ENCODE measurements around the gene IFITM5.
"Not testable (repeated sequence)": the region's sequence is repeated elsewhere in the genome, so short reads cannot be mapped to it uniquely, and the experiment has no call there.

Gene IFITM5

GRCh38 chr11:328516-329100, 29.3 kb upstream of the IFITM5 start:
- in situ Hi-C loops (cut with MboI; ENCODE audit: low sequenced_read_pairs): not testable (repeated sequence)

- in situ Hi-C loops (cut with MboI; ENCODE audit: low sequenced_read_pairs): no loop called here
Observed at GRCh38 chr11:328012-328411, 28.7 kb upstream of the IFITM5 start.

DNA sequence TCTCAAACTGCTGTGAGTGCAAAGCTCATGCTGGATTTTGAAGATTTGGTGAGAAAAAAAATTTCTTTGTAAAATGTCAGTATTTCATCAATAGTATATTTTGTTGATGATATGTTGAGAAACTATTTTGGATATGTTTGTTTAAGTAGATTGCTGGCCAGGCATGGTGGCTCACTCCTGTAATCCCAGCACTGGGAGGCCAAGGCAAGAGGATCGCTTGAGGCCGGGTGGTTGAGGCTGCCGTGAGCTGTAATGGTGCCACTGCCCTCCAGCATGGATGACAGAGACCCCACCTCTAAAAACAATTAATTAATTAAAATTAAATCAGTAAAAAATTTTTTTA, 28.2 kb upstream of the IFITM5 start:
- in situ Hi-C loops (cut with MboI; ENCODE audit: low sequenced_read_pairs): no loop called here

DNA sequence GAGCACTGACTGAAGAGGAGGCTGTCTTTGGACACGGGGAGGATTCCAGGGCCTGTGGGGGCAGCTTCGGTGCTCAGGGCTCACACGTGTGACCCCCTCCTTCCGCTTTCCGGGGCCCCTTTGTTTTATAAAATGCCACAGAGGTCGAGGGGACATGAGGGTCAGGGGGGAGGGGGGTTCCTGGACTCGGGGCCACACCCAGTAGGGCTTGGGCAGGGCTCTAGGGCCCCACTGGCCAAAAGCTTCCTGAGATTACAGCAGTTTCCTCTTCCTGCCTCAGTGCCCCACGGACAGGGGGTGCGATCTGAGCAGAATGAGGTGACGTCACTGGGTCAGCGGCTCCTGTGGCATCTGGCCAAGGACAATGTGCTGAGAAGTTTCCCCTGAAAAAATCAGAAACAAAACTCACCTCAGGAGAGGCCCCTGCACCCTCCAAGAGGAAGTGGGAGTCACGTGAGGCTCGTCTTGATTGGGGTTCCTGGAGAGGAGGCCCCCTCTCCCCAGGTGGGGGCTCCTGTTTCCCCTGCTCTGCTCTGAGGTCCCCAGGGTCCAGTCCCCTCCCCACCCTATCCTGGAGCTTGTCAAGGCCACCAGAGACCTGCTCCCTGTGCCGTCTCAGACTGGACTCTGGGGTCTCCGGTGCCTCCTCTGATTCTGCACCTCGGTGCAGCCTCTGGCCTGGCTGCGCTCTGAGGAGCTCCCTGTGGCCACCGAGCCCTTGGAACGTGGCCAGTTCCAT, 27.7 kb upstream of the IFITM5 start:
- in situ Hi-C loops (cut with MboI; ENCODE audit: low sequenced_read_pairs): no loop called here

GRCh38 chr11:326592-326841, 27.2 kb upstream of the IFITM5 start:
- in situ Hi-C loops (cut with MboI; ENCODE audit: low sequenced_read_pairs): no loop called here

DNA sequence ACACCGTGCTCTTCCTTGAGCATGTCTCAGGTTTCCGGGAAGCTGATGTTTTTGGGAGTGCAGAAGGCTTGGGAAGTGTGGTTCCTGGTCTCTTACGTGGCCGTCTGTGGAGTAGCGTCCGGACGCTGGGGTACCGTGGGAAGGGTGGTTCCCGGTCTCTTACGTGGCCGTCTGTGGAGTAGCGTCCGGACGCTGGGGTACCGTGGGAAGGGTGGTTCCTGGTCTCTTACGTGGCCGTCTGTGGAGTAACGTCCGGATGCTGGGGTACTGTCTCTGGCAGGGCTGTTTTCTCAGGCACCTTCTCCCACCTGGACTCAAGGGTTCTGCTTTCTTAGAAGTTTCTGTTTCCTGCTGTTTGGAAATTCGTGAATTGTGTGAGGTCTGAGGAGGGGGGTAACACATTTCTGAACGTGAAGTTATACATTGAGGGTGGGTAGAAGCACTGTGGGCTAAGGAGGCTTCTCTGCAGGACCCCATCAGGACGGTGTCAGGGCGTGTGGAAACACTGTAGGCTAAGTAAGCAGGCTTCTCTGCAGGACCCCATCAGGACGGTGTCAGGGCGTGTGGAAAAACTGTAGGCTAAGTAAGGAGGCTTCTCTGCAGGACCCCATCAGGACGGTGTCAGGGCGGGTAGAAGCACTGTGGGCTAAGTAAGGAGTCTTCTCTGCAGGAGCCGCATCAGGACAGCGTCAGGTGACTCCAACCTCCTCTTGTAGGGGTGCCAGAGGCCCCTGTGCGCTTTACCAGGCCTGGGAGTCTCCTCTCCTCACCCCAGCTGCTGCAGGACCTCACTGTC, 26.7 kb upstream of the IFITM5 start:
- in situ Hi-C loops (cut with MboI; ENCODE audit: low sequenced_read_pairs): no loop called here

DNA sequence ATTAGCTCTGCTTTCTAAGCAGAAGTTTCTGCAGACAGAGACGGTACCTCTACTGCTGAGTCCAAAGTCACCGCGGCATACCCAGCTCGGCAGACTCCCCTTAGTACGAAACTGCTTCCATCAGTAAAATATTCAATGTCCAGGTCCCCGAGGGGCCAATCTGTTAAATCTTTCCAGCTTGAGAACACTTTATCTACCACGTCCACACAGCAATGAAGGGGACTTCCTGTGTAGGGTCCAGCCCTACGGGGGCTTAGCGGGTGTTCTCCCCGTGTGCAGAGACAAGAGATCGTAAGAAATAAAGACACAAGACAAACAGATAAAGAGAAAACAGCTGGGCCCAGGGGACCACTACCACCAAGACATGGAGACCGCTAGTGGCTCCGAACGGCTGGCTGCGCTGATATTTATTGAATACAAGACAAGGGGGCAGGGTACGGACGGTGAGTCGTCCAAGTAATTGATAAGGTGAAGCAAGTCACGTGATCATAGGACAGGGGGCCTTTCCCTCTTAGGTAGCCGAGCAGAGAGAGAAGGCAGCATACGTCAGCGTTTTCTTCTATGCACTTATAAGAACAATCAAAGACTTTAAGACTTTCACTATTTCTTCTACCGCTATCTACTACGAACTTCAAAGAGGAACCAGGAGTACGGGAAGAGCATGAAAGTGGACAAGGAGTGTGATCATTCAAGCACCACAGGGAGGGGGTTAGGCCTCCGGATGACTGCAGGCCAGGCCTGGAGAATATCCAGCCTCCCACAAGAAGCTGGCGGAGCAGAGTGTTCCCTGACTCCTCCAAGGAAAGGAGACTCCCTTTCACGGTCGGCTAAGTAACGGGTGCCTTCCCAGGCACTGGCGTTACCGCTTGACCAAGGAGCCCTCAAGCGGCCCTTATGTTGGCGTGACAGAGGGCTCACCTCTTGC, 25.5 kb upstream of the IFITM5 start:
- in situ Hi-C loops (cut with MboI; ENCODE audit: low sequenced_read_pairs): not testable (repeated sequence)

- in situ Hi-C loops (cut with MboI; ENCODE audit: low sequenced_read_pairs): no loop called here
Observed at GRCh38 chr11:324156-324555, 24.8 kb upstream of the IFITM5 start.

- in situ Hi-C loops (cut with MboI; ENCODE audit: low sequenced_read_pairs): not testable (repeated sequence)
Observed at GRCh38 chr11:319888-320273, 20.6 kb upstream of the IFITM5 start.

DNA sequence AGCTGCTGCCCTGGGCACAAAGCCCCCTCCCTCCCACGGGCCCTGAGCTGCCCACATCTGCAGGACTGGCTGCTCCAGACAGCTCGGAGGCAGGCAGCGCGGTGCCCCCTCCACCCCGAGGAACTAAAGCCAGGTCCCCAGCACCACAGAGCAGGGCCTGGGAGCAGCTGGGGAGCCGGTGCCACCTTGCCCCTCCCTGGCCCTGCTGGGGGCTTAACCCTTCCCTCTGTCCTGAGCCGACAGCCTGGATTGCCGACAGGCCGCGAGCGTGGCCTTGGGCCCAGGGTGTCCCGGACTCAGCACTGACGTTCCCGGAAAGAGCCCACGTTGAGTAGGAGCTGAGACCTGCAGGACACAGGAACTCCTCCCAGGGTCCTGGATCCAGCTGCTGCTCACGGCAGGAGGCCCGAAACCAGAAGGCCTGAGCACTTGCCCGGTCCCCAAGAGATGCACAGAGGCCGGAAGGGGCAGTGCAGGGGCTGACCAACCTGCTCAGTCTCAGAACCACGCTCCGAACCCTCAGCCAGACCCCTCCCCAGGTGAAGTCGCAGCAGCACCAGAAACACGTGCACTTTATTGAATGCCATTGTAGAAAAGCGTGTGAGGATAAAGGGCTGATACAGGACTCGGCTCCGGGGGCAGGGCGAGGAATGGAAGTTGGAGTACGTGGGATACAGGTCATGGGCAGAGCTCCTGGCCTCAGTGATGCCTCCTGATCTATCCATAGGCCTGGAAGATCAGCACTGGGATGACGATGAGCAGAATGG, 20.0 kb upstream of the IFITM5 start:
- in situ Hi-C loops (cut with MboI; ENCODE audit: low sequenced_read_pairs): not testable (repeated sequence)

GRCh38 chr11:318405-319120, 19.2 kb upstream of the IFITM5 start:
- in situ Hi-C loops (cut with MboI; ENCODE audit: low sequenced_read_pairs): not testable (repeated sequence)

DNA sequence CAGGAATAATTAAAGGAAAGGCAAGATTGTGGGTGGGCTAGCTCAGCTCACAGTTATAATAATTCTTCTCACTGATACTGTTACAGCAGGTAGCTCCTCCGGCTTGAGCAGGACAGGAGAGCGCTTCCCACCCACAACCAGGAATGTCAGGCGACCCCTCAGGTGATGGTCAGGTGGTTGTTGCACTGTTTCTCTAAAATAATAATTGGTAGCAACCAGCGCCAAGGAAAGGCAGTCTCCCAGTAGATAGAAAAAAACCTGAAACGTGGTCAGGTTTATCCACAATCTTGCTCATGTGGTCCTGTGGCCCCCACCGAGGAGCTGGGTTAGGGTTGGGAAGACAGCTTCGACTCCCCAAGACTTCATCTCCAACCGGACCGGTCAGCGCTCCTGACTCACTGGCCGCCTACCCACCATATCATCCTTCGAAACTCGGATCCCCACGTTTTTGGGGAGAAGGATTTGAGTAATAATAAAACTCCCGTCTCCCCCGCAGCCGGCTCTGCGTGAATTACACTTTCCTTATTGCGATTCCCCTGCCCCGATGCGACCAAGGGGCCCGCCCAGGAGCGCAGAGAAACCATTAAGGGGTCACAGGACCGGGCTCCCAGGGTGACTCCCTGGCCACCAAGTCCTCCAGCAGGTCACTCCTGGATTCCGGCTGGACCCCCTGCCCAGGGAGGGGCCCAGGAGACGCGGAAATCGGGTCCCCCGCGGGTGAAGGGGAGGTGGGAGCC, 18.5 kb upstream of the IFITM5 start:
- in situ Hi-C loops (cut with MboI; ENCODE audit: low sequenced_read_pairs): not testable (repeated sequence)

- in situ Hi-C loops (cut with MboI; ENCODE audit: low sequenced_read_pairs): no loop called here
Observed at GRCh38 chr11:316891-317301, 17.6 kb upstream of the IFITM5 start.

DNA sequence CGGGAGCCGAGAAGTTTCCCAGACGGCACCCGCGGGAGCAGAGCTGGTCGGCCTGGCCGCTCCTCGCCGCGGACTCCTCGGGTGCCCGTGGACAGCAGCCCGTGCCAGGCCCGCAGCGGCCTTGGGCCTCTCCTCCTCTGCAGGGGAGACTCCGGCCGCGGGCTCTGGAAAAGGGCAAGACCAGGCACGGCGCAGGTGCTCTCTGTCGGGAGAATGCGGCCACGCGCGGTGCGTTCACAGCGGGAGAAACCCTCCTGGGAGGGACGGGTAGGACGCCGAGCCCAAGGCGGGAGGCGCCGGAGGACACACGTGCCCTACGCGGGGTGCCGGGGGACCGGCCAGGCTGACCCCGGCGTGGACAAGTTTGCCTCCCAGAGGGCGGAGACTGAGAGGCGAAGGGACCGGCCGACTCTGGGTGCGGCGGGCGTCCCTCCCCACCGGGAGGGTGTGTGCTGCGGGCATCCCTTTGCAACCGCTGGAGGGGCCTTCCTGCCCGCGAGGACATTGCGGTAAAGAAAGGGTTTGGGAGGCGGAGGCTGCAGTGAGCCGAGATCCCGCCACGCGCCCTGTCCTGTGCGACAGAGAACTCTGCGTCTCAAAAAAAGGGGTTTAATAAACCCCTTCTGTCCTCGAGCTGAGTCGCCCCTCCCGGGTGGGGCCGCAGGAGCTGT, 16.8 kb upstream of the IFITM5 start:
- in situ Hi-C loops (cut with MboI; ENCODE audit: low sequenced_read_pairs): no loop called here

GRCh38 chr11:315516-315994, 16.2 kb upstream of the IFITM5 start:
- in situ Hi-C loops (cut with MboI; ENCODE audit: low sequenced_read_pairs): no loop called here

GRCh38 chr11:315051-315481, 15.7 kb upstream of the IFITM5 start:
- in situ Hi-C loops (cut with MboI; ENCODE audit: low sequenced_read_pairs): no loop called here

GRCh38 chr11:314554-314875, 15.2 kb upstream of the IFITM5 start:
- in situ Hi-C loops (cut with MboI; ENCODE audit: low sequenced_read_pairs): not testable (repeated sequence)

DNA sequence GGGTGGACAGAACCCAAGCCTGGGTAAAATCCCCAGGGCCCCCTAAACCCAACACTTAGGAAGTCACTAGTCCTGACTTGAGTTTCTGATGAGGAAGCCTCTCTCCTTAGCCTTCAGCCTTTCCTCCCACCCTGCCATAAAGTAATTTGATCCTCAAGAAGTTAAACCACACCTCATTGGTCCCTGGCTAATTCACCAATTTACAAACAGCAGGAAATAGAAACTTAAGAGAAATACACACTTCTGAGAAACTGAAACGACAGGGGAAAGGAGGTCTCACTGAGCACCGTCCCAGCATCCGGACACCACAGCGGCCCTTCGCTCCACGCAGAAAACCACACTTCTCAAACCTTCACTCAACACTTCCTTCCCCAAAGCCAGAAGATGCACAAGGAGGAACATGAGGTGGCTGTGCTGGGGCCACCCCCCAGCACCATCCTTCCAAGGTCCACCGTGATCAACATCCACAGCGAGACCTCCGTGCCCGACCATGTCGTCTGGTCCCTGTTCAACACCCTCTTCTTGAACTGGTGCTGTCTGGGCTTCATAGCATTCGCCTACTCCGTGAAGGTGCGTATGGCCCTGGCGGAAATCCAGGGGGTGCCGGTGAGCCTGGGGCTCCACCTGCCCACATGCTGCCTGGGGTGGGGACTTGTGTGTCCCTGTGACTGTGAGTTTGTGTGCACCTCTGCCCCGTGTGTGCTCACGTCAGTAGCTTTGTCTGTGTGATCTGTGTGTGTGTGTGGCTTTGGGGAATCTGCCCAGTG, 14.6 kb upstream of the IFITM5 start, which contains the start of gene IFITM1:
Gene IFITM1, plus strand, starts transcription at position 254 of the 767 bp plus-strand sequence. Its CDS starts 131 bp downstream, at position 385.
- in situ Hi-C loops (cut with MboI; ENCODE audit: low sequenced_read_pairs): no loop called here

All from HL-60/S4 treated with phorbol 12-myristate 13-acetate at 8.2 ng/mL for 4 days and 3 days (cell line).